Type B pancreatic cell (in vitro differentiated cells): ENCODE results near the gene HIF3A. TPM values are rescaled to one million over a fixed set of nuclear protein-coding genes. Genes with fewer than 3 reads are reported as not detected.
A peak's percentile ranks its signal among the peaks of the same experiment; 100 is the strongest.

ENCODE experiments used
- DNase-seq: peaks from one replicate; pipeline ENCODE4 v3.0.0; 2021; ENCODE audit warnings: mixed read lengths; ENCODE audit not compliant: unreplicated experiment; ENCODE audit errors: extremely low spot score
- H3K27ac Mint-ChIP-seq: 2 replicates; pipeline ENCODE4 v1.8.0; 2021; ENCODE audit warnings: mild to moderate bottlenecking, mixed read lengths
- H3K27me3 Mint-ChIP-seq: 2 replicates; pipeline ENCODE4 v1.8.0; 2021; ENCODE audit warnings: mixed read lengths
- H3K36me3 Mint-ChIP-seq: 2 replicates; pipeline ENCODE4 v1.8.0; 2021; ENCODE audit warnings: mixed read lengths
- H3K4me1 Mint-ChIP-seq: one replicate; pipeline ENCODE4 v1.8.0; 2021; ENCODE audit warnings: mixed read lengths; ENCODE audit not compliant: unreplicated experiment
- H3K4me3 Mint-ChIP-seq: 2 replicates; pipeline ENCODE4 v1.8.0; 2021; ENCODE audit warnings: mild to moderate bottlenecking, mixed read lengths
- H3K9me3 Mint-ChIP-seq: 2 replicates; pipeline ENCODE4 v1.8.0; 2021; ENCODE audit warnings: mixed read lengths
- total RNA-seq: library from RNA; stranded (reverse); gene quantifications from 2 replicates; pipeline ENCODE4 v1.2.1, GENCODE V29; 2021; ENCODE audit warnings: low replicate concordance
- TF ChIP-seq, protein P1 (sequence below): fragments of 200-600 bp; sonication (generic); conservative IDR thresholded peaks from 2 replicates; pipeline ENCODE4 v1.5.0; 2021; ENCODE audit warnings: antibody characterized with exemption, mild to moderate bottlenecking

The HIF3A gene
- total RNA-seq, 1 donor from 2014 or later, result 62.4 TPM

DNA sequence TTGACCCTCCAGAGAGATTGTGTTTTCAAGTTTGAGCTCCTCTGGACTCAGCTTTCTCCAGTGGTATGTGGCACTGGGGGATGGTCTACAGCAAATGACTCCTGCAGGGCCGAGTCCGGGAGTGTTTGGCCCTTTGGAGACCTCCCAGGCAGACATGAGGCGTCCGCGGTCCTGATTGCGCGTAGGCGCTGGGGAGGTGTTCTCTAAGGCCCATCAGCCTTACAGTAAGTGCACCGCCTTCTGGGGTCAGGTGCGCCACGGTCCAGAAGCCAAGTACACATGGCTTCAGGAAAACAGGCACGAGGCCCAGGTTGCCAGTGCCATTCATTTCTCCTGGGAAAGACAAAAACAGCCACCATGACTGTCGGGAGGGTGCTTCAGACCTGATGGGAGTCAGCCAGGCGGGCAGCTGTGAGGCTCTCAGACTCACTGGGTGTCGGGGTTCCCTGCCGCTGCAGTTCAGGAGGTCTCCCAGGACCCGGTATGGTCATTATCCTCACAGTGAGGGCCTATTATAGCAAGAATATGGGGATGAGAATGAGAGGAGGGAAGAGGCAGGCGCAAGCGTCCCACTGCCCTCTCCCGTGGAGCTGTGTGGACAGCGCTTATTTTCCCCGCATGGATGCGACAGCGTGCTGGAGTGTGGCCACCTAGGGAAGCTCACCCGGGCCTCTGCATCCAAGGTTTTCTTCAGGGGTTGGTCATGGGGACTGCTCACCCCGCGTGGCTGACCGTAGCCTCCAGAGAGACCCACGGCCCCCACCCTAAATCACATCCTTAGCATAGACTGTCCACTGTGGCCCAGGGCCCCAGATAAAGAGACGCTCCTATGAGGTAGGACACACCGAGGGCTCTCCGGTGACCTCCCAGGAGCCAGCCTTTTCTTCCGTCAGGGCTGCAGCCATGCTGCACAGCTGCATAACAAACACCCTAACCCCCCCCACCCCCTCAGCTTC, 94.7 kb downstream of the HIF3A start:
- TF ChIP-seq, protein P1, sequence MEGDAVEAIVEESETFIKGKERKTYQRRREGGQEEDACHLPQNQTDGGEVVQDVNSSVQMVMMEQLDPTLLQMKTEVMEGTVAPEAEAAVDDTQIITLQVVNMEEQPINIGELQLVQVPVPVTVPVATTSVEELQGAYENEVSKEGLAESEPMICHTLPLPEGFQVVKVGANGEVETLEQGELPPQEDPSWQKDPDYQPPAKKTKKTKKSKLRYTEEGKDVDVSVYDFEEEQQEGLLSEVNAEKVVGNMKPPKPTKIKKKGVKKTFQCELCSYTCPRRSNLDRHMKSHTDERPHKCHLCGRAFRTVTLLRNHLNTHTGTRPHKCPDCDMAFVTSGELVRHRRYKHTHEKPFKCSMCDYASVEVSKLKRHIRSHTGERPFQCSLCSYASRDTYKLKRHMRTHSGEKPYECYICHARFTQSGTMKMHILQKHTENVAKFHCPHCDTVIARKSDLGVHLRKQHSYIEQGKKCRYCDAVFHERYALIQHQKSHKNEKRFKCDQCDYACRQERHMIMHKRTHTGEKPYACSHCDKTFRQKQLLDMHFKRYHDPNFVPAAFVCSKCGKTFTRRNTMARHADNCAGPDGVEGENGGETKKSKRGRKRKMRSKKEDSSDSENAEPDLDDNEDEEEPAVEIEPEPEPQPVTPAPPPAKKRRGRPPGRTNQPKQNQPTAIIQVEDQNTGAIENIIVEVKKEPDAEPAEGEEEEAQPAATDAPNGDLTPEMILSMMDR, result no peak
- H3K4me1 Mint-ChIP-seq, result peaks cover 19% of the 10 kb centered on the region
- no peak for DNase-seq
- no peaks in the 10 kb centered on the region for H3K9me3 Mint-ChIP-seq
- H3K36me3 Mint-ChIP-seq, result peaks cover 30% of the 10 kb centered on the region
- no peak overlapping the region for H3K4me3 Mint-ChIP-seq
- H3K27me3 Mint-ChIP-seq, result no peaks in the 10 kb centered on the region
- no peak overlapping the region for H3K27ac Mint-ChIP-seq

DNA sequence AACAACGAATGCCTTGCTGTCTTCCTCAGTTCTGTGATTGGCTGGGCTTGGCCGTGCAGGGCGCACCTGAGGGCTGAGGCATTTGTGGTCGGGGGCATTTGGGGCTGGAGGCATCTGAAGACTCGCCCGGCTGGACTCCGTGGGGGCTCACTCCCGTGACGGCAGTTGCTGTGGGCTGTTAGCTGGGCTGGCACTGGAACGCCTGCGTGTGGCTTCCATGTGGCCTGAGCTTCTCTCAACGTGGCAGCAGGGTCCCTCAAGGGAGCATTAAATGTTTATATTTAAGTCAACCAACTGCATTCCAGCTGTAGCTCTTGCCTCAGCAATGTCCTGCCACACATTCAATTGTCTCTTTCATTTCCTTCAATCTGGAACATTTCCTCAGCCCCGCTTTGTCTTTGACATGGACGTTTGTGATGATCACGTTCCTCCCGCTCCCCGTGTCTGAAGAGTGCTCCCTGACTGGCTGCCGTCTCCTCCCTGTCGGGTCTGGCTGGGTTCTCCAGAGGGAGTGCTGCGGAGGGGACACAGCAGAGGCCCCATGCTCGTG, 95.5 kb downstream of the HIF3A start:
- Mint-ChIP-seq H3K27me3 (no peaks in the 10 kb centered on the region), H3K27ac (peak overlapping the region; percentile 71), H3K9me3 (no peaks in the 10 kb centered on the region), H3K4me3 (peak overlapping the region; percentile 38), H3K4me1 (peaks cover 19% of the 10 kb centered on the region), H3K36me3 (peaks cover 26% of the 10 kb centered on the region)
- no peak for DNase-seq
- TF ChIP-seq, protein P1, result no peak

- peaks cover 21% of the 10 kb centered on the region for H3K36me3 Mint-ChIP-seq
- H3K4me3 Mint-ChIP-seq, result no peak overlapping the region
- H3K4me1 Mint-ChIP-seq, result peaks cover 24% of the 10 kb centered on the region
- H3K9me3 Mint-ChIP-seq, result no peaks in the 10 kb centered on the region
- H3K27me3 Mint-ChIP-seq, result no peaks in the 10 kb centered on the region
- TF ChIP-seq, protein P1, result no peak
- DNase-seq, result no peak
- H3K27ac Mint-ChIP-seq, result peak overlapping the region; percentile 71
These were observed 96.0 kb downstream of the HIF3A start for GRCh38 chr19:46392837-46393236.

Other genes starting within 250 kb of the HIF3A start
- not detected in 2 replicates for gene IGFL3, start 172.4 kb upstream of the HIF3A start, total RNA-seq
- gene IGFL2, start 148.8 kb upstream of the HIF3A start, total RNA-seq, result 104 and 441 TPM in 2 replicates
- gene IGFL1, start 67.3 kb upstream of the HIF3A start, total RNA-seq, result 0.56 and 0.76 TPM in 2 replicates
- 68.3 and 99.5 TPM in 2 replicates for gene PPP5C, start 50.0 kb downstream of the HIF3A start, total RNA-seq
- gene CCDC8, start 116.5 kb downstream of the HIF3A start, total RNA-seq, result 22.1 and 29.3 TPM in 2 replicates
- 0.10 and 2.0 TPM in 2 replicates for gene PNMA8C, start 131.9 kb downstream of the HIF3A start, total RNA-seq
- 6.7 and 21.9 TPM in 2 replicates for gene PNMA8A, start 174.5 kb downstream of the HIF3A start, total RNA-seq
- gene PNMA8B, start 198.8 kb downstream of the HIF3A start, total RNA-seq, result 0.17 and 2.4 TPM in 2 replicates